GM18517 (cell line): ENCODE measurements around the gene SLC34A2.

Source experiments
- ATAC-seq: cut with Tn5 transposase; IDR thresholded peaks from one replicate; pipeline ENCODE4 v1.9.1; 2021; ENCODE audit warnings: mild to moderate bottlenecking, moderate library complexity; ENCODE audit not compliant: unreplicated experiment

The SLC34A2 gene

GRCh38 chr4:25723409-25723808 is 67.8 kb downstream of the SLC34A2 start:
- ATAC-seq = no peak

- no peak for ATAC-seq
Observed at GRCh38 chr4:25725870-25726269, 70.2 kb downstream of the SLC34A2 start.

GRCh38 chr4:25727711-25728493 is 72.3 kb downstream of the SLC34A2 start:
- no peak for ATAC-seq
